ENCODE results near the gene SMG6.

SMG6 gene

DNA sequence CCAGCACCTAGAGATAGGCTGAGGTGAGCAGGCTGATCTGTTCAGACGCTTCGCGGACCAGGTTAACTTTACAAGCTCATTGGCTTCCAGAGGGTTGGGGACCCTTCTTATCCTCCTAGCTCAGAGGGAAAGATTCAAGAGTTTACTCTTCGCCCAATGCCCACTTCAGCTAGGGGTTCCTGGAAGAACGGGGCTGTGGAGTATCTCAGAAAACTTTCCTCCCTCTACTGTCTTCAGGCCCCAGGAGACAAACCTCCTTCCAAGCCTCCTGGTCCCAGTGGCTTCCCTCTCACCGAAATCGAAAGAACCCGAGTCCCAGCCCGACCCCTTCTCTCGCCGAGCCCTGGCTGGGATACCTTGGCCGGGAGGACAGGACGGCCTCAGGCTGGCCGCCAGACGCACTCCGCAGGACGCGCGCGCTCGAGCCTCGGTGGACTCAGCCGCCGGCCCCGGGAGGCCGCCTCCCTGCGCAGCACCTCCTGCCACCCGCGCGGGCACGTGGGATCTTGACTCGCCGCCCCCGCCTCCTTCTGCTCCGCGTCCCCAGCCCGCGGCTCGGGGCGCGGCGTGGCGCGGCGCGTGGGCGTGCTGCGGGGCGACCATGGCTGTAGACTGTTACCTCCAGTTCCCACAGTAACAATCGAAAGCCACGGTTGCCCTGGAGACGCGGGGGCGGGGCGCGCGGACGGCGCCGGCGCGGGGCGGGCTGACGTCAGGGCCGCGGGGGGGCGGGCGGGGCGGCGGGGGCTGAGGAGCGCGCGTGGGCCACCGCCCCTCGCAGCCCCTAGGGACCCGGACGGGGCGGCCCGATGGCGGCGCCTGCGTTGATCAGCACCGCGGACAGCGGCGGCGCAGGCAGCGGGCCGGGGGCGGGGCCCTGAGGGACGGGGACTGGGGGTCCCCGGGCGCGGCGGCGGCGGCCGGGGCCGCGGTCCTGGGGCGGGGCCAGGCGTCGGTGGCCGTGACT lies 254.0 kb downstream of the SMG6 start:
- DNase-seq (ENCODE audit: low read depth in 2 of 2): peak; percentile 70 to 86

DNA sequence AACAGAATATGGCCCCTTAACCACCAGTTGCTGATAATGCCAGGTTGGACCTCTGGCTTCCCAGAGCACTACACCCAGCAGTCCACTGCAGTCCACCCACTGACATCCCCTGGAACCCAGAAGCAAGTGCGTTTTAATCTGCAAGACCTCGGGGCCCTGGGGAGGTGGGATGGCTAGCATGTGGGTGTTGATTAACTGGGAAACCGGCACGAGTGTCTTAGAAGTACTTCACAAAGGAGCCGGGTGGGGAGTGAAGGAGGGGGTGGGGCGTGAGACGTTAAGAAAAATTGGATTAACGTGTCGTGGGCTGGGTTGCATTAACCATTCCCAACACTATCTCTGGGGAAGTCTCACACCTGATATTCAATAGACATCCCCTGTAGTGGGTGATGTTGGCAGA lies 254.8 kb downstream of the SMG6 start:
- no peak for DNase-seq (ENCODE audit: low read depth in 2 of 2)

DNA sequence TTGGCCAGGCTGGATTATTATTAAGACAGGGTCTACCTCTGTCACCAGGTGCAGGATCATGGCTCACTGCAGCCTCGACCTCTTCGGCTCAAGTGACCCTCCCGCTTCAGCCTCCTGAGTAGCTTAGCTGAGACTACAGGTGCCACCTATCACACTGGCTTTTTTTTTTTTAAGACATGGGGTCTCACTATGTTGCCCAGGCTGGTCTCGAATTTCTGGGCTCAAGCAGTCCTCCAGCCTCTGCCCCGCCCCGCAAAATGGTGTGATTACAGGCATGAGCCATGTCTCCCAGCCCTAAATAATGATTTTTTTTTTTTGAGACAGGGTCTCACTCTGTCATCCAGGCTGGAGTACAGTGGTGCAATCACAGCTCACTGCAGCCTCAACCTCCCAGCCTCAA lies 256.0 kb downstream of the SMG6 start:
- DNase-seq (ENCODE audit: low read depth in 2 of 2): no peak

DNA sequence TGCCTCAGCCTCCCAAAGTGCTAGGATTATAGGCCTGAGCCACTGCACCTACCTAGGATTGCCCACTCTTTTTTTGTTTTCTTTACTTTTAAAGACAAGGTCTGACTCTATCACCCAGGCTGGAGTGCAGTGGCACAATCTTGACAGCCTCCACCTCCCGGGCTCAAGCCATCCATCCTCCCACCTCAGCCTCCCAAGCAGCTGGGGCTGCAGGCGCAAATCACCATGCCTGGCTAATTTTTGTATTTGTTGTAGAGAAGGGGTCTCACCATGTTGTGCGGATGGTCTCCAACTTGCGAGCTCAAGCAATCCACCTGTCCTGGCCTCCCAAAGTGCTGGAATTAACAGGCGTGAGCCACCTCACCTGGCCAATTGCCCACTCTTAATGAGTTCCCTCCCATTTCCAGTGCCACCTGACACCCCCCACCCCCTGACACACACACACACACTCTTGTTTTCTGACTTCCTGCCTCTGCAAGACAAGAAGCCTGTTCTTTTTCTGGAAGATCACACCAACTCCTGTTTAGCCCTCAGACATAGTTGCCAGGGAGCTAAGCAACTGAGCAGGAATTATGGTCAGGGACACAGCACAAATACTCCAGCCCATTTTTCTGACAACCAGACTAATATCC lies 259.2 kb downstream of the SMG6 start:
- no peak for DNase-seq (ENCODE audit: low read depth in 2 of 2)

DNA sequence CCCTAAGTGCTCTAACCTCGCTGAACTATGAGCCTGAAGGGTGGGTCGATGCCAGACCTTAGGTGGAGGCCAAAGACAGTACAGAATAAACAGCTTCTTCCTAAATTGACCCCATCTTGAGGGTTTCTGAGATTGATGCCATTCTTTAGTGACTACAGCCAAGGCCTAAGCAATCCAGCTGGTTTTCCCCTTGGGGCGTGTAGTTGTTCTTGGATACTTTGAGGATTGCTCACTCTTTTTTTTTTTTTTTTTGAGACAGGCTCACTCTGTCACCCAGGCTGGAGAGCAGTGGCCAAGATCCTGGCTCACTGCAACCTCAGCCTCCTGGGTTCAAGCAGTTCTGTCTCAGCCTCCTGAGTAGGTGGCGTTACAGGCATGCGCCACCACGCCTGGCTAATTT lies 259.8 kb downstream of the SMG6 start:
- no peak for DNase-seq (ENCODE audit: low read depth in 2 of 2)

DNA sequence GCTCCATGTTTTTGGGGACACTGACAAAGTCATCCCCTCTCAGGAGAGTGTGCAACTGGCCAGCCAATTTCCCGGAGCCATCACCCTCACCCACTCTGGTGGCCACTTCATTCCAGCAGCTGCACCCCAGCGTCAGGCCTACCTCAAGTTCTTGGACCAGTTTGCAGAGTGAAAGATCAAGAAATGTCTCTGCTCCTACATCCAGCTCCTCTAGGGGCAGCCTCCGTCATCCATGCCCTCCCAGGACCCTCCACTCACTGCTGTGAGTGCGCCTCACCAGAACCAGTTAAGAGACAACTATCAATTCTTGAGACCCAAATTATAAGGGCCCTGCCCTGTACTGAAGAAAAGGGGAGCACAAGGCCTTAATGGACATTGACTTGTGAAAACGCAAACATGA lies 260.7 kb downstream of the SMG6 start:
- no peak for DNase-seq (ENCODE audit: low read depth in 2 of 2)

DNA sequence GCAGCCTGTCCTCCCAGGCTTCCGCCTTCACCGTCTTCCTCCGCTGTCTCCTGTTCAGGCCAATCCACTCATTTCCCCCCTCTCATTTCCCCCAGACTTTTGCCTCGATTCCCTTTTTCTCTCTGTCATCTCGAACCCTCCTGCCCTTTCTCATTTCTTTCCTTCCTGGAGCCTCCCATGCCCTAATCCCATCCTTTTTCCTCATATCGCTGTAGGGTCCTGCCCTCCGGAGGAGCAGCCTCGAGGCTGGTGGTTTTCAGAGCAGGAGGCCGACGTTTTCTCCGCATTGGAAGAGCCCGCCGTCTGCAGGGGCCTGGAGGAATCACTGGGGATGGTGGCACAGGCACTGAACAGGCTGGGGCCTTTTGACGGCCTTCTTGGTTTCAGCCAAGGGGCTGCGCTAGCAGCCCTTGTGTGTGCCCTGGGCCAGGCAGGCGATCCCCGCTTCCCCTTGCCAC lies 261.2 kb downstream of the SMG6 start:
- DNase-seq (ENCODE audit: low read depth in 2 of 2): no peak

DNA sequence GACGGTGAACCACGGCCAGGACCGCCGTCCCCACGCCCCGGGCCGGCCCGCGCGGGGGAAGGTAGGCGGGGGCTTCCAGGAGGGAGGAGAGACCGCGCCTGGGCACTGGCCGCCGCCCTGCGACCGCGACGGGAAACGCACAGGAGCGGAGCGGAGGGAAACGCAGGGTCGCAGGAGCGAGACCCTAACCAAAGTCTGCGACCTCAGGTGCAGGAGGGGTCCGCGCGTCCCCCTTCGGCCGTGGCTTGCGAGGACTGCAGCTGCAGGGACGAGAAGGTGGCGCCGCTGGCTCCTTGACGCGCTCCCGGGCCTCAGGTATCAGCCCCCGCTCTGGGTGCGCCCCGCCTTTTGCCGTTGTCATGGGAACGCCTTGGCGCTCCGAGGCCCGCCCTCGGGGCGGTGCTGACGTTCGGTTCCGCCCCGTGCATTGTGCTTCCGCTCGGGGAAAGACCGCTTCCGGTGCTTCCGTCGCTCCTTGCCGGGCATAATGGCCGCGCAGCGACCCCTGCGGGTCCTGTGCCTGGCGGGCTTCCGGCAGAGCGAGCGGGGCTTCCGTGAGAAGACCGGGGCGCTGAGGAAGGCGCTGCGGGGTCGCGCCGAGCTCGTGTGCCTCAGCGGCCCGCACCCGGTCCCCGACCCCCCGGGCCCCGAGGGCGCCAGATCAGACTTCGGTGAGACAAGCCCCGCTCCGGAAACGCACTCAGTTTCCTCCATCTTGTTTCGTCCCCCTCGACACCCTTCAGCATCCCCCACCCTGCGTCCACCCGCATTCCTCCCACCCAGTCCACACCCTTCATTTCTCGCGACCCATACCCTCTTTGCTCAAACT lies 261.8 kb downstream of the SMG6 start, which contains the start of gene OVCA2:
Gene OVCA2 (plus strand): TSS at position 462 of the 829 bp plus-strand sequence. CDS start 26 bp downstream, at position 488.
- DNase-seq (ENCODE audit: low read depth in 2 of 2): peak; percentile 96

DNA sequence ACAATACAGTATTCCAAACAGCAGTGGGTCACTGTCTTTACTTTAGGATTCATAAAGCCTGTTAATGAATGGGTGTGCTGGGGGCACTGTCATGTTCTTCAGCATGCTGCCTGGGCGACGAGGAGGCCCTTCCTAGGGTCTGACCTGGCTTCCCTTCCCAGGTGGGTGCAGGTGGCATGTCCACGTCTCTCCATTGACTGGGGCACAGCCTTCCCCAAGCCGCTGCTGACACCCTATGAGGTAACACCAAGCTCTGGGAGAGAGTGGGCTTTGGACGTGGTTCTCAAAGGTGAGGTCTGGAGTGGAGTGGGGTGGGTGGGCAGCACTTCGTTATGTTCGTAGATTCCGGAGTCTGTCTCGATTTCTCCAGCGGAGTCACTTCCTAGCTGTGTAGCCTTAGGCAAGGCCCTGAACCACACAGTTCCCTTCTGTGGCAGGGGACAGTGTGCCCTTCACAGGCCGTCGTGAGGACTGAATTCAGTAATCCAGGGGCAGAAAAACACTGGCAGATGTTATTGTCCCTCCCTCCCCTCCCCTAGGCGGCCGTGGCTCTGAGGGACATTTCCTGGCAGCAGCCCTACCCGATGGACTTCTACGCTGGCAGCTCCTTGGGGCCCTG lies 262.5 kb downstream of the SMG6 start:
- DNase-seq (ENCODE audit: low read depth in 2 of 2): no peak

DNA sequence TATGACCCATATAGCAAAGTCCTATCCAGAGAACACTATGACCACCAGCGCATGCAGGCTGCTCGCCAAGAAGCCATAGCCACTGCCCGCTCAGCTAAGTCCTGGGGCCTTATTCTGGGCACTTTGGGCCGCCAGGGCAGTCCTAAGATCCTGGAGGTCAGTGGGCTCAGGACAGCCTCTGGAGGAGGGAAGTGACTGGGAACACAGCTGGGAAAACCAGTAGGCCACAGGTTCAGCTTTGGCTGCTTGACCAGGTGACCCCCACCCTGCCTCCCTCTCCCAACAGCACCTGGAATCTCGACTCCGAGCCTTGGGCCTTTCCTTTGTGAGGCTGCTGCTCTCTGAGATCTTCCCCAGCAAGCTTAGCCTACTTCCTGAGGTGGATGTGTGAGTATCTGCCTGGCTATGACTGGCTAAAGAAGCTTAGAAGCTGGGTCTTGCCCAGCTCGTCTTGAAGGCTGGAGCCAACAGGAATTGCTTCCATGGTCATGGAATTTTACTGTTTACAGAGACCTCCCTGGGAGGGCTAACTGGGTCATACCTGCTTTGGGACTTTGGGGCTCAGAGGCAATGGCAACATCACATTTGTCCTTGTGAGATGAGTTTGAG lies 263.3 kb downstream of the SMG6 start:
- DNase-seq (ENCODE audit: low read depth in 2 of 2): no peak

DNA sequence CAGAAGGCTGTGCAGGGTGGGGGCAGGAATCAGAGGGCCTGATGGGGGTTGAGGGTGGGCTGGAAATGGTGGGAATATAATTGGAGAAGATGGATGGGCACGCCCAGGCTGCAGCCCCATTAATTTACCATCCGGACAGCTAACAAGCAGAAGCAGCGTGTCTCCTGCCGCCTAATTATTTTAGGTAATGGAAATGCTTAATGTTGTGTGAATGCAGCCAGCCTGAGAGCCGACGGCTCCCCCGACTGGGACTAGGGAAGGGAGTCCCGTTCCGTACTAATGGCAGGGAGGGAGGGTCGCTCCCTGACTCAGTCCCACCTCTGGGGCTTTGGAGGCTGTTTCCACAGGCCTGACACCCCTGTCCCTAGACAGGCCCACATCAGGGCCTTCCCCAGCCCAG lies 266.4 kb downstream of the SMG6 start:
- no peak for DNase-seq (ENCODE audit: low read depth in 2 of 2)

DNA sequence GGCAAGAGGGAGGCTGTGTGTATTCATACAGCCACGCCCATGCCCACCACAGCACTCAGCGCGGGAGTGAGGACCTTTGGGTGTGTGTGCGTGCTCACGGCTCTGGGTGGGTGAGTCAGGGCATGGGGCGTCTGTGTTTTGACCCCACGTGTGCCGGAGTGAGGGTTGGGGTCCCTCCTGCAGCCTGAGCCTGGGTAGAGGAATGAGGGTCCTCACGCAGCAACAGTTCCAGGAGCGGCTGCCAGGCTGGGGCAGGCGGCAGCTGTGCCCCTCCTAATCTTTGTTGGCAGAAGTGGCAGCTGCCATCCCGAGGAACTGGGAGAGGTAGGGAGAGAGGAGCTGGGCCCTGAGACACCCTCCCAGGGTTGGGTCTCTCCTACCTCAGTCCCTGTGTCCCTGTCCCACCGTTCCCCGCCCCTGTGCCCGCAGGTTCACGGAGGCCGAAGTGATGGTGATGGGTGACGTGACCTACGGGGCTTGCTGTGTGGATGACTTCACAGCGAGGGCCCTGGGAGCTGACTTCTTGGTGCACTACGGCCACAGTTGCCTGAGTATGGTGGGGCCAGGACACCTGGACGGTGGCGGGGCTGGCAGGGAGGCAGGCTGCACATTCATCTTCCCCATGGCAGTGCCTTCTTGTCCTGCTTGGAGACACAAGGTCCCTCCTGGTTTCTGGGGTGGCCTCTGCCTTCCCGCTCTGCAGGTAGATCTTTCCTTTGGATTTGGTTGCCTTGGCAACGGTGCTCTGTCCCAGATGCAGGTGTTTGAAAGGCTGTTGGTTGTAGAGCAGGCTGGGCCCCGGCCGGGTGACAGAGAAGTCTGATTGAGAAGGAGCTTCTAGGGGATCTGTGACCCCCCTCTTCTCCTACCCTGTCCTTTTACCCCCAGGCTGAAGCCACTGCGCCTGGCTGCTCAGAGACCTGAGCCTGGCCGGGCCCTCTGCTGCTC lies 267.8 kb downstream of the SMG6 start:
- DNase-seq (ENCODE audit: low read depth in 2 of 2): no peak

DNA sequence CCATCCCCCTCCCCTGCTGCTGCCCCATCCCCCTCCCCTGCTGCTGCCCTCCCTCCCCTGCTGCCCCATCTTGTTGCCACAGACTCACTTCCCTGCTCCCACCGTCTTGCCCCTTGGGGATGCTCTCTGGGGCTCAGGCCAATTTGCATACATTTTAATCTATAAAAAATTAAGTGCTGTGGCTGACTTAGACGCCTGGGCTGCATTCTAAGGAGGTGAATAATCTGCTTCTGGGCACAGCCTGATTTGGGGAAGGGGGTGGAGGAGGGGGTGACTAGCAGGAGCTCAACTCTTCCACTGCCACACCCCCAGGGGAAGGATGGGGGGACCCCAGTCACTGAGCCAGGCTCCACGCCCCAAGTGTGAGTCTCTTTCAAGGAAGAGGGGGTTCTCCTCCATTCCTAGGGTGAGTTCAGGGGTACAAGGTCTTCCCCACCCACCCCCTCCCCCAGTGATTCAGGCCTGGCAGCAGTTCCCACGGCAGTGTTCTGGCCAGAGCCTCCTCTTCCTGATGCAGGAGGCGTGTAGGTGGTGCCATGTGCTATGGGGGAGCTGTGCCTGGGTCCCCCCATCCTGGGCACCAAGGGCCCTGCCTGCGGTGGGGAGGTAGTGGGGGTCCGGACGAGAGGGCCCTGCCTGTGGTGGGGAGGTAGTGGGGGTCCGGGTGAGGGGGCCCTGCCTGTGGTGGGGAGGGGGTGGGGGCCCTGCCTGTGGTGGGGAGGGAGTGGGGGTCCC lies 268.6 kb downstream of the SMG6 start:
- no peak for DNase-seq (ENCODE audit: low read depth in 2 of 2)

DNA sequence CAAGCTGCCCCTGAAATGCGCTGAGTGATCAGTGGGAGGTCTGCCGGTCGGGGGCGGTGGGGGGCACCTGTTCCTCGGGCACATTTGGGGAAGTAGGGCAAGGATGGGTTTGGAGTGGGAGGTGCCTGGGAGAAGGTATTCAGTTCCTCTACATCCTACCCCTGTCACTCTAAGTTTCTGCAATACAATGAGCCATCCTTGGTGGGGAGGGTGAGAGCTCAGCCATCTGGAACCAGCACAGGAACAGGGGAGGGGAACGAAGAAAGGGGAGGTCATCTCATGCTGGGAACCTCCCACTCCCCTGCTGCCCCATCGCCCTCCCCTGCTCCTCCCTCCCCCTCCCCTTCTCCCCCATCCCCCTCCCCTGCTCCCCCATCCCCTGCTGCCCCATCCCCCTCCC lies 269.4 kb downstream of the SMG6 start:
- no peak for DNase-seq (ENCODE audit: low read depth in 2 of 2)

DNA sequence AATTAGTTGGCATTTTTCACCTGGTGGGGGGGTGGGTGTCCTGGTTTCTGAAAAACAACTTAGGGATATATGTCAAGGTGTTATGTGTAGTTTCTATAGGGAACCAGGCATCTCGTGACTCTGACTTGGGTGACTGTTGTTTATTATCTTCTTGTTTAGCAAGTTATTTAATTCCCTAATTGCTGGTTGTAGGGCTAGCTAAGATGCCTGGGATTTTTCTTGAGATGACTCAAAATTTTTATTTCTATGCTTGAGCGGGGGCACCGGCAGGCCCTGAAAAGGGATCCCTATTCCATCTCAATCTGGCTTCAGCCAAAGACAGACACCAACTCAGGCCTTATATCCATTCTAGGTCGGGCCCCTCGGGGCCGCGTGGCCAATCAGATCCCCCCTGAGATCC lies 270.4 kb downstream of the SMG6 start:
- no peak for DNase-seq (ENCODE audit: low read depth in 2 of 2)

DNA sequence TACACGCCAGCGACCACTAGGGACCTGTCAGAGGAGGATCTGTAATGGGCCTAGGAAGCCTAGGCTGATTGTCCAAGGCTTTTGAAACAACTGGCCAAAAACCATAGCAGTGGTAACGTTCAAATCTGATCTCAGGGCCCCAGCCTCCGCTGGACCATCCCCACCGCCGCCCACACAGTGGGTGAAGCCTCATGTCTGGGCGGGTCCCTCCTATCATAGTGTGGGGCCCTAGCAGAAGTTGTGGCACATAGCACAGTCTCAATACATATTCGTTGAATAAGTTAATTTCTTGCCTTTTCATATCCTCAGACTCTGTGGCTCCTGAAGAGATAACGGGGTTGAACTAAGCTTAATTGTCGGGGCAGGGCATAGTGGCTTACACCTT lies 272.8 kb downstream of the SMG6 start:
- peak in 1 of 2 experiments; percentile 54 for DNase-seq (ENCODE audit: low read depth in 2 of 2)

DNA sequence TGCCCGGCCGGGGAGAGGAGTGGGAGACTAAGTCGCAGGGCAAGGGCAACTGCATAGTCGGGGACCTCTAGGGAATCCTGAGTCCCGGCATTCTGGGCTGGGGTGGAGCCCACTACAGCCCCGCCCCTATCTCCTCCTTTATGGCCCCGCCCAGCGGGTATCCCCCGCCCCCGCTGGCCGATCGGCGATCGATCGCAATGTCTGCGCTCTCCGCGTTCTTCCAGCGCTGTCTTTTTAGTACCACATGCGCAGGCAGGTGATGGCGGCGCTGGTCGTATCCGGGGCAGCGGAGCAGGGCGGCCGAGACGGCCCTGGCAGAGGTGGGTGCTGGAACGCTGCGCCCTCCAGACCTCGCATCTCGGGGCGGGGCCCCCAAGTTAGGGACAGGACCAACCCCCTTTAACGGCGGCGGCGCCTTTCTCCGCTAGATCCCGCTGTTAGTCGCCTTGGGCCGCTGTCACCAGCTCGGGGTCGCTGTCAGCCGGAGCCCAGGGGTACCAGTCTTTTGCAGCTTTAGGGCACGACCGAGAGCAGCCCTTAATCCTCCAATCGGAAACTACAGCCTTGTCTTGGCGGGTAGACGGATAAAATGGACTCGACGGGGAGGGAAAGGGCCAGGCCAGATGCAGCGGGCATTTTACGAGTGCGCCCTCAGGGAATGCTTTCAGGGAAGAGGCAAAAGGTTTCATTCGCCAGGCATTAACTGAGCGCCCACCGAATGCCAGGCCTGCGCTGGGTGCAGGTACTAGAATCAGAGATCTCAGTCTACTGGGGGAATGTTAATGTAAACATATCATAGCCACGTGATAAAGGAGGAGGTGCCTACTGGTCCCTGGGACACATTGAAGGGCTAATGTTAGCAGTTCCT lies 273.4 kb downstream of the SMG6 start, which contains the start of gene DPH1:
Gene DPH1 (plus strand): TSS at position 243 of the 868 bp plus-strand sequence. CDS start 17 bp downstream, at position 260.
- DNase-seq (ENCODE audit: low read depth in 2 of 2): peak; percentile 77 to 84

DNA sequence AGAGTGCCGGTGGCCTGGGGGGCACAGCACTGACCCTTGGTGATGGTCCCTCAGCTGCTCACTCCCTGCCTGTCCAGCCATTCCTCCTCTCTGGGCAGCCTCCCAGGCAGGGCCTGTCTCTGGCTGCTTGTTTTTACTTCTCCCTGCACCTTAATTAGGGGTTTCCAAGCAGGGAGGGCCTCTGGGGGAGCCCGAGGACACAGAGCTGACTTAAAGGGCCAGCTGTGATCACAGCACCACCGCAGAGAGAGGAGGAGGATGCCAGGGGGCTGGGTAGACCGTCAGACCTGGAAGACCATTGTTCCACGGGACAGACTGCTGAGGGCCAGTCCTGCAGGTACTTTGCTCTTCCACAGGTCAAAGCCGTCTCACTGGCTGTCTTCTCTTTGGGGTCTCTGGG lies 274.8 kb downstream of the SMG6 start:
- no peak for DNase-seq (ENCODE audit: low read depth in 2 of 2)

All from stimulated activated CD4-positive, alpha-beta T cell treated with anti-CD3 and anti-CD28 coated beads, Interleukin-12 subunit alpha, Interleukin-12 subunit beta, amount 100 ng/mL, for 24 hours (primary cell).